Spleen (tissue), 11 donors: ENCODE measurements around the gene WNK2. TPM values are rescaled to one million over a fixed set of nuclear protein-coding genes. Genes with fewer than 3 reads are reported as not detected.
"Not testable (repeated sequence)": the region's sequence is repeated elsewhere in the genome, so short reads cannot be mapped to it uniquely, and the experiment has no call there.

Experiments used
- DNase-seq: peaks from one replicate; pipeline ENCODE4 v3.0.0-alpha.2; 2020
- H3K27ac ChIP-seq, 8 donors: fragments of 200-600 bp; sonication (generic) in 7 of 8; 1 replicate in 4 of 8; 2 replicates in 4 of 8; pipeline versions ENCODE4 v1.5.0 to v1.8.0; 2016 to 2021; ENCODE audit warnings: inconsistent platforms in 4 of 8, mild to moderate bottlenecking in 4 of 8, moderate library complexity in 1 of 8
- H3K27me3 ChIP-seq, 7 donors: fragments of 200-600 bp; sonication (generic) in 6 of 7; replicated peaks in 1 of 7; 1 replicate in 4 of 7; 2 replicates in 3 of 7; pipeline versions ENCODE4 v1.5.0 to v1.8.0; 2016 to 2021; ENCODE audit warnings: inconsistent platforms in 3 of 7, mild to moderate bottlenecking in 1 of 7
- H3K36me3 ChIP-seq, 6 donors: fragments of 200-600 bp; sonication (generic) in 5 of 6; 1 replicate in 4 of 6; 2 replicates in 2 of 6; pipeline versions ENCODE4 v1.5.0 to v1.8.0; 2016 to 2021; ENCODE audit warnings: inconsistent platforms in 2 of 6
- H3K4me1 ChIP-seq, 6 donors: fragments of 200-600 bp; sonication (generic) in 5 of 6; 1 replicate in 3 of 6; 2 replicates in 3 of 6; pipeline versions ENCODE4 v1.5.0 to v1.8.0; 2016 to 2021; ENCODE audit warnings: inconsistent platforms in 3 of 6
- H3K4me3 ChIP-seq, 8 donors: fragments of 200-600 bp; sonication (generic) in 7 of 8; 1 replicate in 4 of 8; 2 replicates in 4 of 8; pipeline versions ENCODE4 v1.5.0 to v1.8.0; 2016 to 2021; ENCODE audit warnings: inconsistent platforms in 4 of 8, mild to moderate bottlenecking in 4 of 8, moderate library complexity in 2 of 8
- H3K9me3 ChIP-seq, 8 donors: fragments of 200-600 bp; sonication (generic) in 7 of 8; 1 replicate in 4 of 8; 2 replicates in 4 of 8; pipeline versions ENCODE4 v1.5.0 to v1.8.0; 2016 to 2021; ENCODE audit warnings: inconsistent platforms in 4 of 8
- POLR2A ChIP-seq, 3 donors: fragments of 450-650 bp; IDR thresholded peaks; one replicate each; pipeline ENCODE4 v1.5.1; 2017; ENCODE audit warnings: antibody characterized with exemption in 3 of 3, mild to moderate bottlenecking in 1 of 3
- POLR2AphosphoS5 ChIP-seq, 3 donors: sonication (generic); formaldehyde crosslinking; IDR thresholded peaks; one replicate each; pipeline ENCODE4 v1.5.1; 2017; ENCODE audit warnings: antibody characterized with exemption in 3 of 3
- WGBS, 5 donors: extraction: QIAGEN DNeasy Blood & Tissue Kit in 3 of 5; methylation state at CpG; one replicate each; pipeline versions ENCODE4 v1.1.5 to v1.1.7; 2013 to 2018; 5-methylcytosine and 5-hydroxymethylcytosine counted together
- intact Hi-C: fragments of 100-400 bp; cut with DNase I; formaldehyde crosslinking; loops from one replicate; pipeline ENCODE4 v1.15.0; 2023; ENCODE audit warnings: low total_unique reads
- polyA plus RNA-seq, 3 donors: library from polyadenylated mRNA; stranded (reverse); fragments of 200-250 nt; gene quantifications; one replicate each; pipeline ENCODE4 v1.2.1, GENCODE V29; 2013
- total RNA-seq, 7 donors: library from RNA; depleted of rRNA in 3 of 7; stranded (reverse); fragments of >200 nt in 3 of 7; fragmentation: NEBNext Ultra II Directional in 4 of 7; extraction: Animal tissue kit (Norgen Biotek cat#: 25700) in 4 of 7; gene quantifications; one replicate each; pipeline versions ENCODE4 v1.1.0 to v1.2.1, GENCODE V29; 2016 to 2021
- TF ChIP-seq, protein P1 (sequence below), 11 experiments: fragments of 200-600 bp in 7 of 11; fragments of 450-650 bp in 4 of 11; sonication (generic) in 4 of 11; IDR thresholded peaks in 8 of 11; conservative IDR thresholded peaks in 3 of 11; 1 replicate in 7 of 11; 2 replicates in 4 of 11; pipeline versions ENCODE4 v1.4.0 to v1.8.0; 2016 to 2021; ENCODE audit warnings: antibody characterized with exemption in 11 of 11, inconsistent platforms in 4 of 11, mild to moderate bottlenecking in 1 of 11
- donor health status: healthy with polysubstance abuse.
- donor health status: DM: no; HTN: no; CAD: no; lungs with moderate emphysema.
- donor health status: DM: no; HTN: no; CAD: no.
- donor health status: Bipolar disorder and iron deficiency.
- donor health status: healthy.
- donor health status: DM: no; HTN: no; CAD: no.
- donor health status: DM: yes; HTN: yes; CAD: no.

Gene WNK2
- total and polyA plus RNA-seq, 10 donors = 1.8 to 20.0 (median 7.3) TPM

DNA sequence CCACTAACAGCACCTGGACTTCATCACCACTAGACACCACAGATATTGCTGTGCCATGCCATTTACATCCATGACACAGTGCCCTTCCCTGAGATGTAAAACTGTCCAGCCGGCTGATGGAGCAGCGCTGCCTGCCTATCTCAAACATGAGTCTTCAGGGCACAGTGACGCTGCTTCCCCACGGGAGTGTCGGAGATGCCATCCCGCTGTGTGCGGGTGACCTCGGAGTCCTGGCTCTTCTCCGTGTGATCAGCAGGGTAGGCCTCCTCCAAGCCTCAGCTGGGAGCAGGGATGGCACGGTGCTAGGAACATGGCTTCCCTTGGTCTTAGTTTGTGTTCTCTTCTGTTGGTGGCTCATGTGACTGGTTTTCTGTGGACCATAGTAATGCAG is 137.3 kb downstream of the WNK2 start:
- 92 to 95% (median 94%) methylated on average over 10 of the region's 10 CpGs for WGBS, 5 donors
- intact Hi-C loops = no loop called here
- DNase-seq = no peak

DNA sequence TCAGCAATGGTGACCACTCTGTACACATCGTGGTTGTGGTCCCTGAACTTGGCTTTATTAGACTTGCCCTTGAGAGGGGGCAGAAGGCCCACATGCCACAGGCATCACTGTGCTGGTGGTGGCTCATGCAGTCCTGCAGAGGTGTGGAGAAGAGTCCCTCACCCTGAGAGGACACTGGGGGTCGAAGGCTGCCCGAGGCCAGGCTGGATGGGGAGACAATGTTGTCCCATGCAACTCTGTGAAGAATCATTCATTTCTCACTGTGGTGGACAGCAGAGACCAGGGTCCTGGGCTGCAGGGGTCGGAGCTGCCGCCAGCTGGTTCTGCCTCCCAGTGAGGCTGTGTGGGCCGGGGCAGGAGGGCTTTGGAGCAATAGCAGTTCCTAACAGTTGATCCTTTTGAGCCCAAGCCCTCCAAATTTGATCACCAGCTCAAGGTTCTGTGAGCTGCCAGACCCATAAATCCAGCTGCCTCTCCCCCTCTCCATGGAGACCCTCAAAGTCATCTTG is 139.6 kb downstream of the WNK2 start:
- intact Hi-C loops, H3K4me1 ChIP-seq, H3K4me3 ChIP-seq, H3K27ac ChIP-seq, H3K36me3 ChIP-seq, DNase-seq, H3K9me3 ChIP-seq: not testable (repeated sequence)
- WGBS, 5 donors = 81 to 89% (median 88%) methylated on average over 6 of the region's 6 CpGs
- peaks cover 0 to 44% (median 2%) of the 10 kb centered on the region in 7 donors for H3K27me3 ChIP-seq

More for the DNA sequence above, 137.3 kb downstream of the WNK2 start:
- Histone ChIP-seq H3K4me3 (no peak overlapping the region), H3K27me3 (peaks cover 0 to 67% (median 16%) of the 10 kb centered on the region in 7 donors), H3K27ac (no peak overlapping the region), H3K36me3 (no peaks in the 10 kb centered on the region), H3K4me1 (peaks cover 0 to 4% (median 0%) of the 10 kb centered on the region in 6 donors), H3K9me3 (no peaks in the 10 kb centered on the region)
- TF ChIP-seq, protein P1, sequence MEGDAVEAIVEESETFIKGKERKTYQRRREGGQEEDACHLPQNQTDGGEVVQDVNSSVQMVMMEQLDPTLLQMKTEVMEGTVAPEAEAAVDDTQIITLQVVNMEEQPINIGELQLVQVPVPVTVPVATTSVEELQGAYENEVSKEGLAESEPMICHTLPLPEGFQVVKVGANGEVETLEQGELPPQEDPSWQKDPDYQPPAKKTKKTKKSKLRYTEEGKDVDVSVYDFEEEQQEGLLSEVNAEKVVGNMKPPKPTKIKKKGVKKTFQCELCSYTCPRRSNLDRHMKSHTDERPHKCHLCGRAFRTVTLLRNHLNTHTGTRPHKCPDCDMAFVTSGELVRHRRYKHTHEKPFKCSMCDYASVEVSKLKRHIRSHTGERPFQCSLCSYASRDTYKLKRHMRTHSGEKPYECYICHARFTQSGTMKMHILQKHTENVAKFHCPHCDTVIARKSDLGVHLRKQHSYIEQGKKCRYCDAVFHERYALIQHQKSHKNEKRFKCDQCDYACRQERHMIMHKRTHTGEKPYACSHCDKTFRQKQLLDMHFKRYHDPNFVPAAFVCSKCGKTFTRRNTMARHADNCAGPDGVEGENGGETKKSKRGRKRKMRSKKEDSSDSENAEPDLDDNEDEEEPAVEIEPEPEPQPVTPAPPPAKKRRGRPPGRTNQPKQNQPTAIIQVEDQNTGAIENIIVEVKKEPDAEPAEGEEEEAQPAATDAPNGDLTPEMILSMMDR (IDR thresholded peaks at IDR 0.05 in 8 of 11, conservative IDR thresholded peaks at IDR 0.05 in 3 of 11) = no peak
- TF ChIP-seq POLR2AphosphoS5 (IDR thresholded peaks at IDR 0.05) (no peak), POLR2A (IDR thresholded peaks at IDR 0.05) (no peak)

DNA sequence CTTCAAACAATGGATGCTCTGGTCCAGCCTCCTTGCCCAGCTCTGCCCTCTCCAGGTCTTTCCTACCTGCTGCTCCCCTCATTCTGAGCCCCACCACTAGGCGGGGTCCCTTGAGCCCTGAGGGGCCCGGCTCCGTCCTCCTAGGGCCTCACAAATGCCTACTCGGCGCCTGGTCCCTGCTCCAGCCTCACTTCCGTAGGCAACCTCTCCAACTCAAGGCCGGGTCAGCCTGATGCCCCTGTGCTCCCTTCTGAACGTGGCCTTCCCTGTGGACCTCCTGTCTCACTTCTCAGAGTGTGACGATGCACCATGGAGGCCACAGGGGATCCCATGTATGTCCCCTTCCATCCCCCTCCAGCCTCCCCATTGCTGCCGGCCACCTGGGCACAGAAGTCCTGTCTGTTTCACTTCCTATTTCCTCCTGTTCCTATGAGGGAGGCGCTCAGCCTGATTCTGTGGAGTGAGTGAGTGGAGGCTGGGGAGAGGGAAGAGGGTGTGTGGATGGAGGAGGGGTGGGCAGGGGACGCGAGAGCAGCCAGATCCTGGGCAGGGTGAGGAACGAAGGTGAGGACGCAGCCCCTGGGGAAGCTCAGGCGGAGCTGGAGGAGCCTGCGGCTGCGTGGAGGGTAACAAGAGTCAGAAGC is 140.4 kb downstream of the WNK2 start:
- H3K36me3 ChIP-seq = no peaks in the 10 kb centered on the region
- TF ChIP-seq POLR2AphosphoS5 (IDR thresholded peaks at IDR 0.05) (no peak), POLR2A (IDR thresholded peaks at IDR 0.05) (no peak)
- TF ChIP-seq, protein P1 (IDR thresholded peaks at IDR 0.05 in 8 of 11, conservative IDR thresholded peaks at IDR 0.05 in 3 of 11) = no peak
- peaks cover 0 to 36% (median 0%) of the 10 kb centered on the region in 7 donors for H3K27me3 ChIP-seq
- 70 to 74% (median 74%) methylated on average over 18 of the region's 18 CpGs for WGBS, 5 donors
- no peak overlapping the region for H3K4me3 ChIP-seq
- intact Hi-C loops = no loop called here
- H3K27ac ChIP-seq = no peak overlapping the region
- H3K9me3 ChIP-seq = no peaks in the 10 kb centered on the region
- DNase-seq = no peak
- H3K4me1 ChIP-seq = no peaks in the 10 kb centered on the region

DNA sequence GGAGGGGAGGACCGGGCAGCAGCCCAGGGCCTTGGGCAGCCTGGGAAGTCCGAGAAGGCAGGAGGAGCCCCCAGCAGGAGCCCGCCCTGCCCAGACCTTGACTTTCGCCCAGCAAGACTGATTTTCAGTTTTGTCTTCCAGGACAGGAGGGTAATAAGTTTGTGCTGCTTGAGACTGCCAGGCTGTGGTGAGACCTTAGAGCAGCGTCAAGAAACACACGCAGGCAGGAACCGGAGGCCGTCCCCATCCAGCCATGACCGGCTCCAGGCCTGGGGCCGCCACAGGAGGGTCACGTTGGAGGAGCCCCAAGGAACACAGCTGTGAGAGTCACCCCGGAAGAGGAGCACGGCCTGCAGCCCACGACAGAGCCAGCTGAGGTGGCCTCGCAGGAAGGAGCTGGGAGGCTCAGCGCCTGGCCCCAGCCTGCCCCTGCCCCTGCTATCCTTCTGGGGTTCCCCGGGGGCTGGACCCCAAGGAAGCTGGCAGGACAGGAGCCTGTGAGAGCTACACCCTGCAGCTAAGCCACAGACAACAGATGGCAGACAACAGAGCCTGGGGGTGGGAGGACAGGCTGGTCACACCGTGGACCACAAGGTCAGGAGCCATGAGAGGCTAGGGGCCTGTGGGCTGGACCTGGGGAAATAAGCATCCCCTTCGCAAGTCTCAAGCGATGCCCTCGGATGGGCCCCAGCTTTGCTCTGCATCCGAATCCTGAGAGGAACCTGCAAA is 141.5 kb downstream of the WNK2 start:
- intact Hi-C loops = no loop called here
- DNase-seq = peak; percentile 67
- no peak overlapping the region for H3K27ac ChIP-seq
- no peaks in the 10 kb centered on the region for H3K36me3 ChIP-seq
- no peaks in the 10 kb centered on the region for H3K9me3 ChIP-seq
- no peaks in the 10 kb centered on the region for H3K4me1 ChIP-seq
- peaks cover 0 to 24% (median 0%) of the 10 kb centered on the region in 7 donors for H3K27me3 ChIP-seq
- no peak overlapping the region for H3K4me3 ChIP-seq
- WGBS, 5 donors = 81 to 90% (median 86%) methylated on average over 11 to 22 of the region's 22 CpGs
- TF ChIP-seq, protein P1 (IDR thresholded peaks at IDR 0.05 in 8 of 11, conservative IDR thresholded peaks at IDR 0.05 in 3 of 11) = no peak
- no peak for TF ChIP-seq POLR2A (IDR thresholded peaks at IDR 0.05)
- TF ChIP-seq POLR2AphosphoS5 (IDR thresholded peaks at IDR 0.05) = no peak
